Measurements from ENCODE around the gene PLCL1.

- TF ChIP-seq PPARA (CRISPR knock-in tag; IDR thresholded peaks at IDR 0.05; ENCODE audit: borderline replicate concordance) (no peak), ZFP30 (CRISPR knock-in tag; IDR thresholded peaks at IDR 0.05) (no peak), BACH2 (CRISPR knock-in tag; IDR thresholded peaks at IDR 0.05; ENCODE audit: borderline replicate concordance) (no peak)
- TF ChIP-seq, protein P1, sequence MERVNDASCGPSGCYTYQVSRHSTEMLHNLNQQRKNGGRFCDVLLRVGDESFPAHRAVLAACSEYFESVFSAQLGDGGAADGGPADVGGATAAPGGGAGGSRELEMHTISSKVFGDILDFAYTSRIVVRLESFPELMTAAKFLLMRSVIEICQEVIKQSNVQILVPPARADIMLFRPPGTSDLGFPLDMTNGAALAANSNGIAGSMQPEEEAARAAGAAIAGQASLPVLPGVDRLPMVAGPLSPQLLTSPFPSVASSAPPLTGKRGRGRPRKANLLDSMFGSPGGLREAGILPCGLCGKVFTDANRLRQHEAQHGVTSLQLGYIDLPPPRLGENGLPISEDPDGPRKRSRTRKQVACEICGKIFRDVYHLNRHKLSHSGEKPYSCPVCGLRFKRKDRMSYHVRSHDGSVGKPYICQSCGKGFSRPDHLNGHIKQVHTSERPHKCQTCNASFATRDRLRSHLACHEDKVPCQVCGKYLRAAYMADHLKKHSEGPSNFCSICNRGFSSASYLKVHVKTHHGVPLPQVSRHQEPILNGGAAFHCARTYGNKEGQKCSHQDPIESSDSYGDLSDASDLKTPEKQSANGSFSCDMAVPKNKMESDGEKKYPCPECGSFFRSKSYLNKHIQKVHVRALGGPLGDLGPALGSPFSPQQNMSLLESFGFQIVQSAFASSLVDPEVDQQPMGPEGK (CRISPR knock-in tag; IDR thresholded peaks at IDR 0.05; ENCODE audit: borderline replicate concordance), result no peak
These were observed 148.3 kb downstream of the PLCL1 start for GRCh38 chr2:197952540-197953202.

Data from SK-N-SH treated with all-trans-retinoic acid at 6 μM for 48 hours (cell line).